ENCODE results near the gene AGO1.
"Not testable (repeated sequence)": the region's sequence is repeated elsewhere in the genome, so short reads cannot be mapped to it uniquely, and the experiment has no call there.

AGO1 gene

GRCh38 chr1:35870651-35871309, 12.2 kb upstream of the AGO1 start:
- DNase-seq = no peak

GRCh38 chr1:35873243-35873750, 9.7 kb upstream of the AGO1 start:
- DNase-seq = no peak

- not testable (repeated sequence) for DNase-seq
Measured at GRCh38 chr1:35874115-35874514, 8.9 kb upstream of the AGO1 start.

- no peak for DNase-seq
Measured at GRCh38 chr1:35876988-35877387, 6.0 kb upstream of the AGO1 start.

GRCh38 chr1:35881850-35882273, 1.1 kb upstream of the AGO1 start:
- DNase-seq = no peak

GRCh38 chr1:35882586-35882944, 444 bp upstream of the AGO1 start:
- DNase-seq = no peak

GRCh38 chr1:35883635-35884101, 659 bp downstream of the AGO1 start:
- DNase-seq = peak in 2 of 4 experiments; percentile 4 to 21

- DNase-seq = no peak
Measured at GRCh38 chr1:35884934-35885333, 1.9 kb downstream of the AGO1 start.

- no peak for DNase-seq
Measured at GRCh38 chr1:35885961-35886558, 3.1 kb downstream of the AGO1 start.

- no peak for DNase-seq
Measured at GRCh38 chr1:35886577-35887431, 3.8 kb downstream of the AGO1 start.

GRCh38 chr1:35887508-35887907, 4.5 kb downstream of the AGO1 start:
- DNase-seq = no peak

- no peak for DNase-seq
Measured at GRCh38 chr1:35888255-35888654, 5.2 kb downstream of the AGO1 start.

- DNase-seq = not testable (repeated sequence)
Measured at GRCh38 chr1:35888981-35889380, 6.0 kb downstream of the AGO1 start.

- DNase-seq = no peak
Measured at GRCh38 chr1:35893051-35893879, 10.3 kb downstream of the AGO1 start.

- DNase-seq = no peak
Measured at GRCh38 chr1:35894183-35894582, 11.2 kb downstream of the AGO1 start.

- DNase-seq = no peak
Measured at GRCh38 chr1:35894656-35895055, 11.6 kb downstream of the AGO1 start.

GRCh38 chr1:35899941-35900340, 16.9 kb downstream of the AGO1 start:
- DNase-seq = no peak

GRCh38 chr1:35901235-35901634, 18.2 kb downstream of the AGO1 start:
- no peak for DNase-seq

GRCh38 chr1:35902671-35903070, 19.7 kb downstream of the AGO1 start:
- DNase-seq = no peak

- no peak for DNase-seq
Measured at GRCh38 chr1:35914717-35915116, 31.7 kb downstream of the AGO1 start.

- DNase-seq = no peak
Measured at GRCh38 chr1:35915693-35916092, 32.7 kb downstream of the AGO1 start.

GRCh38 chr1:35923791-35924221, 40.8 kb downstream of the AGO1 start:
- DNase-seq = no peak

- DNase-seq = no peak
Measured at GRCh38 chr1:35924838-35925237, 41.8 kb downstream of the AGO1 start.
